ENCODE data around the gene TNRC6C. TPM values are rescaled to one million over a fixed set of nuclear protein-coding genes. Genes with fewer than 3 reads are reported as not detected.
A peak's percentile ranks its signal among the peaks of the same experiment; 100 is the strongest.

Gene TNRC6C
- total and polyA plus RNA-seq, 9 of the 15 experiments (the other 6 are each of a cell fraction or from before 2014, with no cell fraction given), result 0.20 to 4.9 (median 2.3) TPM

GRCh38 chr17:78048346-78049292, 90.1 kb downstream of the TNRC6C start (continued):
- TF ChIP-seq, protein P1, sequence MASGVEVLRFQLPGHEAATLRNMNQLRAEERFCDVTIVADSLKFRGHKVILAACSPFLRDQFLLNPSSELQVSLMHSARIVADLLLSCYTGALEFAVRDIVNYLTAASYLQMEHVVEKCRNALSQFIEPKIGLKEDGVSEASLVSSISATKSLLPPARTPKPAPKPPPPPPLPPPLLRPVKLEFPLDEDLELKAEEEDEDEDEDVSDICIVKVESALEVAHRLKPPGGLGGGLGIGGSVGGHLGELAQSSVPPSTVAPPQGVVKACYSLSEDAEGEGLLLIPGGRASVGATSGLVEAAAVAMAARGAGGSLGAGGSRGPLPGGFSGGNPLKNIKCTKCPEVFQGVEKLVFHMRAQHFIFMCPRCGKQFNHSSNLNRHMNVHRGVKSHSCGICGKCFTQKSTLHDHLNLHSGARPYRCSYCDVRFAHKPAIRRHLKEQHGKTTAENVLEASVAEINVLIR (CRISPR knock-in tag; IDR thresholded peaks at IDR 0.05), result no peak
- TF ChIP-seq BCOR (IDR thresholded peaks at IDR 0.05) (peak; percentile 17; the same call in 1 of the 2 replicates), ZNF696 (CRISPR knock-in tag; conservative IDR thresholded peaks at IDR 0.05) (no peak), CREB1 (IDR thresholded peaks at IDR 0.05) (no peak), CREB1 (CRISPR knock-in tag; IDR thresholded peaks at IDR 0.05) (no peak), GABPB1 (CRISPR knock-in tag; IDR thresholded peaks at IDR 0.05) (no peak), ZSCAN32 (CRISPR knock-in tag; IDR thresholded peaks at IDR 0.05) (no peak), TSC22D4 (tag; IDR thresholded peaks at IDR 0.05) (no peak), ZNF407 (IDR thresholded peaks at IDR 0.05; ENCODE audit: low read depth) (no peak), RBM14 (IDR thresholded peaks at IDR 0.05; ENCODE audit: borderline replicate concordance, insufficient read depth, low read depth, low read length) (no peak), TEAD4 (IDR thresholded peaks at IDR 0.05; ENCODE audit: low read length) (peak; percentile 38), TEAD4 (CRISPR knock-in tag; IDR thresholded peaks at IDR 0.05; ENCODE audit: borderline replicate concordance) (no peak), ZFP36 (IDR thresholded peaks at IDR 0.05; ENCODE audit: low read depth, low read length, partially characterized antibody) (peak; percentile 50), SMARCB1 (IDR thresholded peaks at IDR 0.05; ENCODE audit: insufficient read length, low read depth) (peak; percentile 49)
- TF ChIP-seq, protein P2, sequence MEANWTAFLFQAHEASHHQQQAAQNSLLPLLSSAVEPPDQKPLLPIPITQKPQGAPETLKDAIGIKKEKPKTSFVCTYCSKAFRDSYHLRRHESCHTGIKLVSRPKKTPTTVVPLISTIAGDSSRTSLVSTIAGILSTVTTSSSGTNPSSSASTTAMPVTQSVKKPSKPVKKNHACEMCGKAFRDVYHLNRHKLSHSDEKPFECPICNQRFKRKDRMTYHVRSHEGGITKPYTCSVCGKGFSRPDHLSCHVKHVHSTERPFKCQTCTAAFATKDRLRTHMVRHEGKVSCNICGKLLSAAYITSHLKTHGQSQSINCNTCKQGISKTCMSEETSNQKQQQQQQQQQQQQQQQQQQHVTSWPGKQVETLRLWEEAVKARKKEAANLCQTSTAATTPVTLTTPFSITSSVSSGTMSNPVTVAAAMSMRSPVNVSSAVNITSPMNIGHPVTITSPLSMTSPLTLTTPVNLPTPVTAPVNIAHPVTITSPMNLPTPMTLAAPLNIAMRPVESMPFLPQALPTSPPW (CRISPR knock-in tag; IDR thresholded peaks at IDR 0.05), result no peak
